HCT116 (cell line): ENCODE measurements around the gene AIMP1. TPM values are rescaled to one million over a fixed set of nuclear protein-coding genes. Genes with fewer than 3 reads are reported as not detected.

ENCODE experiments used
- ATAC-seq: fragments of 200-7000 bp; cut with Tn5 transposase; 2 replicates; pipeline ENCODE4 v1.9.1; 2020; ENCODE audit warnings: mild to moderate bottlenecking, moderate library complexity
- BruUV-seq: library from RNA; stranded (reverse); fragments of 400-500 nt; replicated peaks from 2 replicates; lab custom pipeline; 2021; lab: Mats Ljungman, UMichigan
- CTCF ChIA-PET: fragments of 300-600 bp; sonication (Branson Sonifier 250); formaldehyde crosslinking; loops from one replicate; lab custom pipeline; 2021; ENCODE audit warnings: antibody characterized with exemption; lab: Charles Lee
- POLR2A ChIA-PET: fragments of 300-600, 350-600 bp; sonication (Branson Sonifier 250); formaldehyde crosslinking; loops from one replicate; lab custom pipeline; 2021; ENCODE audit warnings: antibody characterized with exemption; lab: Charles Lee
- RAD21 ChIA-PET, 2 experiments: fragments of 300-600 bp; sonication (Branson Sonifier 250); formaldehyde crosslinking; loops; one replicate each; lab custom pipeline; 2023; ENCODE audit warnings: low total read pairs in 2 of 2; ENCODE audit not compliant: uncharacterized antibody in 2 of 2, unreplicated experiment in 2 of 2, low non-redundant PET in 1 of 2; lab: Charles Lee
- DNase-seq: peaks from one replicate; pipeline ENCODE4 v3.0.0-alpha.2; 2010; ENCODE audit warnings: low read depth, low spot score
- H2AFZ ChIP-seq: fragments of 200-600 bp; shearing (Covaris generic), sonication (generic); 2 replicates; pipeline ENCODE4 v1.6.1; 2017; ENCODE audit warnings: low read depth, mixed run types, mixed read lengths, antibody characterized with exemption, low read length; ENCODE audit not compliant: poor library complexity, severe bottlenecking
- H3K27ac ChIP-seq: 2 replicates; pipeline ENCODE4 v1.5.1; 2012; ENCODE audit warnings: low read depth, low read length
- H3K27me3 ChIP-seq: fragments of 200-600 bp; sonication (generic); 2 replicates; pipeline ENCODE4 v1.6.1; 2016; ENCODE audit warnings: mixed run types, low read length, mixed read lengths; ENCODE audit not compliant: insufficient read depth
- H3K36me3 ChIP-seq, 2 experiments: fragments of 200-500 bp in 1 of 2; fragments of 200-600 bp in 1 of 2; sonication (Bioruptor generic) in 1 of 2; sonication (generic) in 1 of 2; 2 replicates each; pipeline versions ENCODE4 v1.5.1 to v1.6.1; 2014 to 2016; ENCODE audit warnings: low read length in 2 of 2, inconsistent platforms in 1 of 2, mixed read lengths in 1 of 2, mixed run types in 1 of 2; ENCODE audit not compliant: insufficient read depth in 2 of 2, control insufficient read depth in 1 of 2
- H3K4me1 ChIP-seq, 2 experiments: fragments of 200-600 bp in 1 of 2; sonication (generic) in 1 of 2; 2 replicates each; pipeline versions ENCODE4 v1.5.1 to v1.6.1; 2012 to 2017; ENCODE audit warnings: low read length in 2 of 2, inconsistent platforms in 1 of 2, mild to moderate bottlenecking in 1 of 2, mixed read lengths in 1 of 2, mixed run types in 1 of 2, moderate library complexity in 1 of 2; ENCODE audit not compliant: insufficient read depth in 2 of 2, control insufficient read depth in 1 of 2
- H3K4me2 ChIP-seq: fragments of 200-600 bp; sonication (generic); 2 replicates; pipeline ENCODE4 v1.6.1; 2017; ENCODE audit warnings: mixed run types, low read length, mixed read lengths
- H3K4me3 ChIP-seq, 2 experiments: fragments of 200-600 bp in 1 of 2; sonication (generic) in 1 of 2; replicated peaks in 1 of 2; 2 replicates each; pipeline ENCODE4 v1.5.1; 2011 to 2016; ENCODE audit warnings: low read length in 2 of 2, control low read depth in 1 of 2, low read depth in 1 of 2, mild to moderate bottlenecking in 1 of 2, mixed read lengths in 1 of 2, mixed run types in 1 of 2
- H3K79me2 ChIP-seq: fragments of 200-600 bp; sonication (generic); 2 replicates; pipeline ENCODE4 v1.6.1; 2017; ENCODE audit warnings: mild to moderate bottlenecking, mixed run types, low read length, moderate library complexity, mixed read lengths; ENCODE audit not compliant: insufficient read depth
- H3K9ac ChIP-seq: fragments of 200-600 bp; sonication (generic); 2 replicates; pipeline ENCODE4 v1.6.1; 2016; ENCODE audit warnings: low read length, mixed read lengths
- H3K9me2 ChIP-seq: fragments of 200-600 bp; sonication (generic), shearing (Covaris generic); 2 replicates; pipeline ENCODE4 v1.6.1; 2017; ENCODE audit warnings: mixed run types, mild to moderate bottlenecking, moderate library complexity; ENCODE audit not compliant: insufficient read depth
- H3K9me3 ChIP-seq, 2 experiments: fragments of 200-500 bp in 1 of 2; fragments of 200-600 bp in 1 of 2; sonication (Bioruptor generic) in 1 of 2; sonication (generic) in 1 of 2; 2 replicates each; pipeline ENCODE4 v1.6.1; 2014 to 2017; ENCODE audit warnings: low read length in 2 of 2, mixed read lengths in 2 of 2, inconsistent platforms in 1 of 2, low read depth in 1 of 2, mild to moderate bottlenecking in 1 of 2, mixed run types in 1 of 2, moderate library complexity in 1 of 2; ENCODE audit not compliant: control insufficient read depth in 1 of 2, insufficient read depth in 1 of 2
- H4K20me1 ChIP-seq: fragments of 200-600 bp; sonication (generic), shearing (Covaris generic); 2 replicates; pipeline ENCODE4 v1.6.1; 2017; ENCODE audit warnings: mixed run types, mild to moderate bottlenecking, moderate library complexity; ENCODE audit not compliant: insufficient read depth
- EGR1 ChIP-seq: IDR thresholded peaks from 2 replicates; pipeline ENCODE4 v1.6.1; 2012; ENCODE audit warnings: low read depth
- ELF1 ChIP-seq: IDR thresholded peaks from 2 replicates; pipeline ENCODE4 v1.6.1; 2012; ENCODE audit warnings: low read depth, borderline replicate concordance
- EZH2 ChIP-seq: fragments of 200-600 bp; sonication (generic); IDR thresholded peaks from 2 replicates; pipeline ENCODE4 v1.6.1; 2017; ENCODE audit warnings: antibody characterized with exemption, mixed run types
- FOSL1 ChIP-seq: IDR thresholded peaks from 2 replicates; pipeline ENCODE4 v1.6.1; 2012; ENCODE audit warnings: low read depth
- RAD21 ChIP-seq: IDR thresholded peaks from 2 replicates; pipeline ENCODE4 v1.6.1; 2012; ENCODE audit warnings: low read depth, mild to moderate bottlenecking
- SIN3A ChIP-seq: IDR thresholded peaks from 2 replicates; pipeline ENCODE4 v1.6.1; 2012; ENCODE audit warnings: low read depth
- SP1 ChIP-seq: IDR thresholded peaks from 2 replicates; pipeline ENCODE4 v1.6.1; 2012; ENCODE audit warnings: low read depth
- TCF7L2 ChIP-seq: IDR thresholded peaks from 2 replicates; pipeline ENCODE4 v1.7.0; 2011; ENCODE audit warnings: borderline replicate concordance, inconsistent platforms; ENCODE audit not compliant: insufficient read depth, insufficient read length; ENCODE audit errors: extremely low read depth
- ZFX ChIP-seq: fragments of 450-650 bp; IDR thresholded peaks from 2 replicates; pipeline ENCODE4 v1.6.1; 2017
- ZNF274 ChIP-seq: fragments of 200-500 bp; sonication (Bioruptor generic); IDR thresholded peaks from 2 replicates; pipeline ENCODE4 v1.6.1; 2014; ENCODE audit warnings: mild to moderate bottlenecking, low read depth, low read length, inconsistent platforms
- intact Hi-C: fragments of 100-400 bp; cut with micrococcal nuclease; formaldehyde crosslinking; loops from 2 replicates; pipeline ENCODE4 v1.10.0; 2022
- total RNA-seq: library from RNA; stranded (reverse); gene quantifications from one replicate; pipeline ENCODE4 v1.2.1, GENCODE V29; 2021; ENCODE audit not compliant: unreplicated experiment
- TF ChIP-seq, protein P1 (sequence below): IDR thresholded peaks from 2 replicates; pipeline ENCODE4 v1.6.1; 2012
- TF ChIP-seq, protein P2 (sequence below): IDR thresholded peaks from 2 replicates; pipeline ENCODE4 v1.6.1; 2012
- TF ChIP-seq, protein P3 (sequence below): IDR thresholded peaks from 2 replicates; pipeline ENCODE4 v1.6.1; 2012; ENCODE audit warnings: low read depth

Gene AIMP1
- total RNA-seq, 1 experiment from 2014 or later = 67.4 TPM

DNA sequence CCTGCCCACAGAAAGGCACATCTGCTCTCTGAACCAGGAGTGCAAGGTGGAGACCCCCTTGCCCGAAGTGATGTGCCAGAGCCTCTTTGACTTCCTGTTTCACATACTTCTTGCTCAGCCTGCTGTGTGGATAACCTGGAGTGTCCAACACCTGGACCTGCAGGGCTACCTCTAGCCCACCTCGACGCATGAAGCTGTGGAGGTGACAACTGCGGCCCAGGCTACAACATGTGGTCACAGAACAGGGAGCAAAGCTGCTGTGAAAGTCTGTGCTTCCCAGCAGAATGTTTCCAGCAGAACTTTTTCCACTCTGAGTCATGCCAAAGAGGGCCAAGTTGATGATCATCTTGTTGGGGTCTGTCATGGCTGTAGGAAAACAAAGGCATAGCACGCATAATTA lies 50.7 kb downstream of the AIMP1 start:
- Histone ChIP-seq H3K27ac (no peak overlapping the region), H3K9ac (no peak overlapping the region), H3K79me2 (no peaks in the 10 kb centered on the region), H3K36me3 (no peaks in the 10 kb centered on the region), H3K9me3 (no peaks in the 10 kb centered on the region), H3K4me3 (no peak overlapping the region), H2AFZ (no peak overlapping the region), H3K9me2 (no peaks in the 10 kb centered on the region), H3K4me1 (peaks cover 0 to 11% of the 10 kb centered on the region in 2 experiments; a peak in 2 of 4 replicates), H3K27me3 (no peaks in the 10 kb centered on the region), H3K4me2 (no peak overlapping the region), H4K20me1 (no peaks in the 10 kb centered on the region)
- TF ChIP-seq, protein P1, sequence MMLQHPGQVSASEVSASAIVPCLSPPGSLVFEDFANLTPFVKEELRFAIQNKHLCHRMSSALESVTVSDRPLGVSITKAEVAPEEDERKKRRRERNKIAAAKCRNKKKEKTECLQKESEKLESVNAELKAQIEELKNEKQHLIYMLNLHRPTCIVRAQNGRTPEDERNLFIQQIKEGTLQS = no peak
- TF ChIP-seq SIN3A = no peak
- TF ChIP-seq RAD21 = no peak
- TF ChIP-seq, protein P2, sequence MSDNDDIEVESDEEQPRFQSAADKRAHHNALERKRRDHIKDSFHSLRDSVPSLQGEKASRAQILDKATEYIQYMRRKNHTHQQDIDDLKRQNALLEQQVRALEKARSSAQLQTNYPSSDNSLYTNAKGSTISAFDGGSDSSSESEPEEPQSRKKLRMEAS = no peak
- DNase-seq (no peak), ATAC-seq (no peak)
- RAD21 ChIA-PET = no interaction called here
- intact Hi-C loops = no loop called here
- BruUV-seq = no TSS peak
- POLR2A ChIA-PET = no interaction called here
- CTCF ChIA-PET = no interaction called here

DNA sequence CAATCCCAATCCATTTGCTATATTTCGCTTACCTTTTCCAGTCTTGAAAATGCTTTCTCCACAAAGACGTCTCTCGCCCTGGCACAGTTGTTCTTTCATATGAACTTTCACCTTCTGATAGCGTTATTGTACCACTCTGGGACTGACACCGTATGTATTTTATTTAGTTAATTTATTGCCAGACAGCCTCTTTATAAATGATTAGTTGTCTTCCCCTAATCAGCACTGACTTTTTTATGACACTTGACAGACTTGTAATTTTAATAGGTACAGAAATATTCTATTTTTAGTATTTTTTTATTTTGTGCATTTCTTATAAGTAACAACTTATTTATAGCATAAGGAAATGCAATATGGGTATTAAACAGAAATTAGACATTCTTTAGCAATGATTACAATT lies 52.3 kb downstream of the AIMP1 start, which contains the start of gene GIMD1:
Gene GIMD1, minus strand, starts transcription at position 101 of the 400 bp plus-strand sequence. CDS start 1,343 bp downstream, outside the sequence.
- TF ChIP-seq, protein P3, sequence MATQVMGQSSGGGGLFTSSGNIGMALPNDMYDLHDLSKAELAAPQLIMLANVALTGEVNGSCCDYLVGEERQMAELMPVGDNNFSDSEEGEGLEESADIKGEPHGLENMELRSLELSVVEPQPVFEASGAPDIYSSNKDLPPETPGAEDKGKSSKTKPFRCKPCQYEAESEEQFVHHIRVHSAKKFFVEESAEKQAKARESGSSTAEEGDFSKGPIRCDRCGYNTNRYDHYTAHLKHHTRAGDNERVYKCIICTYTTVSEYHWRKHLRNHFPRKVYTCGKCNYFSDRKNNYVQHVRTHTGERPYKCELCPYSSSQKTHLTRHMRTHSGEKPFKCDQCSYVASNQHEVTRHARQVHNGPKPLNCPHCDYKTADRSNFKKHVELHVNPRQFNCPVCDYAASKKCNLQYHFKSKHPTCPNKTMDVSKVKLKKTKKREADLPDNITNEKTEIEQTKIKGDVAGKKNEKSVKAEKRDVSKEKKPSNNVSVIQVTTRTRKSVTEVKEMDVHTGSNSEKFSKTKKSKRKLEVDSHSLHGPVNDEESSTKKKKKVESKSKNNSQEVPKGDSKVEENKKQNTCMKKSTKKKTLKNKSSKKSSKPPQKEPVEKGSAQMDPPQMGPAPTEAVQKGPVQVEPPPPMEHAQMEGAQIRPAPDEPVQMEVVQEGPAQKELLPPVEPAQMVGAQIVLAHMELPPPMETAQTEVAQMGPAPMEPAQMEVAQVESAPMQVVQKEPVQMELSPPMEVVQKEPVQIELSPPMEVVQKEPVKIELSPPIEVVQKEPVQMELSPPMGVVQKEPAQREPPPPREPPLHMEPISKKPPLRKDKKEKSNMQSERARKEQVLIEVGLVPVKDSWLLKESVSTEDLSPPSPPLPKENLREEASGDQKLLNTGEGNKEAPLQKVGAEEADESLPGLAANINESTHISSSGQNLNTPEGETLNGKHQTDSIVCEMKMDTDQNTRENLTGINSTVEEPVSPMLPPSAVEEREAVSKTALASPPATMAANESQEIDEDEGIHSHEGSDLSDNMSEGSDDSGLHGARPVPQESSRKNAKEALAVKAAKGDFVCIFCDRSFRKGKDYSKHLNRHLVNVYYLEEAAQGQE = no peak
- TF ChIP-seq EZH2 = no peak
- no peak for TF ChIP-seq ZNF274
- TF ChIP-seq ZFX = no peak
- no peak for TF ChIP-seq EGR1
- no peak for TF ChIP-seq TCF7L2
- TF ChIP-seq FOSL1 = no peak
- no peak for TF ChIP-seq SIN3A
- no peak for TF ChIP-seq SP1
- no peak for TF ChIP-seq ELF1
- Histone ChIP-seq H3K9me3 (no peaks in the 10 kb centered on the region), H3K4me3 (no peak within 1 kb of the TSS), H2AFZ (peak within 1 kb of the TSS; percentile 97), H3K9ac (no peak within 1 kb of the TSS), H3K27me3 (no peaks in the 10 kb centered on the region), H3K9me2 (no peaks in the 10 kb centered on the region), H3K36me3 (no peaks in the 10 kb centered on the region), H3K4me2 (peak within 1 kb of the TSS; percentile 59), H3K27ac (no peak within 1 kb of the TSS), H3K79me2 (no peaks in the 10 kb centered on the region), H3K4me1 (peaks cover 0 to 11% of the 10 kb centered on the region in 2 experiments; a peak in 2 of 4 replicates), H4K20me1 (no peaks in the 10 kb centered on the region)
- ATAC-seq (no peak), DNase-seq (no peak)
- no TSS peak for BruUV-seq
- ChIA-PET RAD21 (interaction anchor here in 1 of 2 experiments (1.4 kb wide), 1 partner anchor 134 kb away, joined by 3 read pairs; no protein-coding TSS in a partner anchor), POLR2A (no interaction called here), CTCF (interaction anchor here (0.5 to 2.6 kb wide), 7 partner anchors 10 to 530 kb away, joined by 4 to 21 read pairs (median 10); no protein-coding TSS in a partner anchor)
- intact Hi-C loops = loop anchor here (1.0 to 2.0 kb wide), 4 partner anchors 134 to 814 kb away; no protein-coding TSS in a partner anchor
